NCI-H2107 (cell line): ENCODE results near the gene MGLL.
"Not testable (repeated sequence)": the region's sequence is repeated elsewhere in the genome, so short reads cannot be mapped to it uniquely, and the experiment has no call there.

Experiments used
- DNase-seq: peaks from one replicate; lab custom pipeline; 2025; lab: John Stamatoyannopoulos, UW

MGLL gene

GRCh38 chr3:127690106-127690505 lies 132.2 kb downstream of the MGLL start:
- DNase-seq = no peak

DNA sequence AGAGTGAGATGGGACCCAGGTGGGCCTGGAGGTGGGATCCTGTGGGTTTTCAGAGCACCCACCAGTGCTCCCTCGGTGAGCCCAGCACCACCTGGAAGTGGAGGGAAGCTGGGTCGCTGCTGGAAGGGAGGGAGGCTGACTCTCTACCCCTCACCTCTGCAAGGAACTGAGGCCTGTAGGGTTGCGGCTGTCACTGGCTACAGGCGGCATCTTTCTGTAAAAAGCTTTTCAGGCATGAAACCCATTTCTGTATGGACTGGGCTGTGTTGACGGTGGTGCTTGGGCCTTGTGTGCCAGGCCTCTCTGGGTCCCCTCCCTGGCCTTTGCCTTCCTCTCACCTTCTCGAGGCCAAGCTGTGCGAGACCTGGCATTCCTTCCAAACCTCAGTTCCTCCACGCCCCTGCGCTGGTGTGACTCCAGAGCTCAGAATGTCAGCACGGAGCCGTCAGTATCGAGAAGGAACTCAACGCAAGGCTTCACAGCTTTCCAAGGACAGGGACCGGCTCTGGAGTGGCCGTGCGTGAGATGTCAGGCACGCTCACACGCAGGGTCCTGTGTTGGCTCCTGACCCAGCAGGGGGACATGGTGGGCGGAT lies 133.0 kb downstream of the MGLL start:
- DNase-seq = no peak

GRCh38 chr3:127688416-127689265 lies 133.7 kb downstream of the MGLL start:
- DNase-seq = no peak

GRCh38 chr3:127688022-127688415 lies 134.3 kb downstream of the MGLL start:
- DNase-seq = no peak

DNA sequence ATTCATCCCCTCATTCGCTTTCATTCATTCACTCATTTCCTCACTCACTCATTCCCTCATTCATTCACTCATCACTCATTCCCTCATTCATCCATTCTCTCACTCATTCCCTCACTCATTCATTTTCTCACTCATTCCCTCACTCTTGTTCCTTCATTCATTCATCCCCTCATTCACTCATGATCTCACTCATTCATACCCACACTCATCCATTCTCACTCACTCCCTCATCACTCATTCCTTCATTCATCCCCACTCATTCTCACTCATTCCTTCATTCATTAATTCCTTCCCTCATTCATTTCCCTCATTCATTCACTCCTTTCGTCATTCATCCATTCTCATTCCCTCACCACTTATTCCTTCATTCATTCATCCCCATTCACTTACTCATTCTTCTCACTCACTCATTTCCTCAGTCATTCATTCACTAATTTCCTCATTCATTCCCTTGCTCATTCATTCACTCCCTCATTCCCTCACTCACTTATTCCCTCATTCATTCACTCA lies 135.0 kb downstream of the MGLL start:
- DNase-seq = no peak

DNA sequence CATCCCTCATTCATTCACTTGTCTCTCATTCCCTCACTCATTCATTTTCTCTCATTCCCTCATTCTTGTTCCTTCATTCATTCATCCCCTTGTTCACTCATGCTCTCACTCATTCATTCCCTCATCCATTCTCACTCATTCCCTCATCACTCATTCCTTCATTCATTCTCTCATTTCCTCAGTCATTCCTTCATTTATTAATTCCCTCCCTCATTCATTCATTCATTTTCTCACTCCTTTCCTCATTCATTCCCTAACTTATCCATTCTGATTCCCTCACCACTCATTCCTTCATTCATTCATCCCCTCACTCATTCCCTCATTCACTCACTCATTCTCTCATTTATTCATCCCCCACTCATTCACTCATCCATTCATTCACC lies 135.8 kb downstream of the MGLL start:
- no peak for DNase-seq

DNA sequence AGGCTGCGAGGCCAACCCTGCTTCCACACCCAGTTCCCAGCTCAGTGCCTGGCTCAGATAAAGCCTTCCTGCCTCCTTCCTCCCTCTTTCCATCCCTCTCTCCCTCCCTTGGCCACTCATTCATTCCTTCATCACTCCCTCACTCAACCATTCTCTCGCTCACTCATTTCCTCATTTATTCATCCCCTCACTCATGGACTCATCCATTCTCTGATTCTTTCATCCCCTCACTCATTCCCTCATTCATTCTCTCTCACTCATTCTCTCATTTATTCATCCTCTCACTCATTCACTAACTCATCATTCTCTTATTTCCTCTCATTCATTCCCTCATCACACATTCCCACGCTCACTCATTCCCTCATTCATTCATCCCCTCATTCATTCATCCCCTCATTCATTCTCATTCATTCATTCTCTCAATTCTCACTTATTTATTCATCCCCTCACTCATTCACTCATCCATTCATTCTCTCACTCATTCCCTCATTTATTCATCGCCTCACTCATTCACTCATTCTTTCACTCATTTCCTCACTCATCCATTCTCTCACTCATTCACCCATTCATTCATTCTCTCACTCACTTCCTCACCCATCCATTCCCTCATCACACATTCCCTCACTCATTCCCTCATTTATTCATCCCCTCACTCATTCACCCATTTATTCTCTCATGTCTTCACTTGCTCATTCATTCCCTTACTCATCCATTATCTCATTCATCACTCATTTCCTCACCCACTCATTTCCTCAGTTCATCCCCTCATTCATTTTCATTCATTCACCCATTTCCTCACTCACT lies 136.4 kb downstream of the MGLL start:
- no peak for DNase-seq

GRCh38 chr3:127684871-127685707 lies 137.2 kb downstream of the MGLL start:
- DNase-seq = no peak

DNA sequence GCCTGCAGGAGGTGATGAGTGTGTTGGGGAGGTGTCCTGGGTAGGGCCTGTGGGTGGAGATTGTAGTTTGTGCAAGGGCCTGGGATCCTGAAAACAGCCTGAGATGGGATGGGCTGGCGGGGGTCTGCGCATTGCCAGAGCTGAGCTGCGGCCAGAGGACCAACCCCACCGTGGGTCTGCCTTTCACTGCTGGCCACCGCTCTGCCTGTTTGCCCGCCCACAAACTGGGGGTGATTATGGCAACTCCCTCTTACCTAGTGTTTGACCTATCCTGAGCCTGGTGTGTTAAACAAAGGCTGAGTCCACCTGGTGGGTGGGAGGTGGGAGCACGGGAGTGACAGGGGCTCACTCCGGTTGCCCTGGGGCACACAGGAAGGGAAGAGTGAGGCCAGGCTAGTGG lies 139.8 kb downstream of the MGLL start:
- no peak for DNase-seq

GRCh38 chr3:127682175-127682554 lies 140.2 kb downstream of the MGLL start:
- DNase-seq = not testable (repeated sequence)

- DNase-seq = no peak
Observed at GRCh38 chr3:127680798-127681221, 141.5 kb downstream of the MGLL start.

DNA sequence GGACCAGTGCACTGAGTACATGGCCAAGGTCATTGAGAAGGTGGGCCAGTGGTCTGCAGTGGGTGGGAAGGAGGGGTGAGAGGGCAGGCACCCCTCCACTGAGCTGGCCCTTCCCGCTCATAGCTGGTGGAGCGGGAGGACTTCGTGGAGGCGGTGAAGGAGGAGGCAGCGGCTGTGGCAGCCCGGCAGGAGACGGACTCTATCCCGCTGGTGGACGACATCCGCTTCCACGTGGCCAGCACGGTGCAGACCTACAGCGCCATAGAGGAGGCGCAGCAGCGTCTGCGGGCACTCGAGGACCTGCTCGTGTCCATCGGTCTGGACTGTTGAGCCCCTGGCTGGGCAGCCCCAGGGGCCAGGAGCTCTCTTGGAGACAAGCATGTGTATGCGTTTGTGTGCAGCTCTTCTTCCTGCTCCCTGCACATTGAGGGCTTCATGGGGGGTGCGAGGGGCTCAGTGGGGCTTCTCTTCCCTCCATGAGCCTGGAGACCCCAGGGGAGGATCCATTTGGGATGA lies 142.1 kb downstream of the MGLL start:
- DNase-seq = no peak

GRCh38 chr3:127679534-127680145 lies 142.7 kb downstream of the MGLL start:
- DNase-seq = no peak

- no peak for DNase-seq
Observed at GRCh38 chr3:127678611-127679533, 143.4 kb downstream of the MGLL start.

GRCh38 chr3:127678315-127678599 lies 144.1 kb downstream of the MGLL start:
- DNase-seq = no peak

- DNase-seq = no peak
Observed at GRCh38 chr3:127677541-127678314, 144.6 kb downstream of the MGLL start.

DNA sequence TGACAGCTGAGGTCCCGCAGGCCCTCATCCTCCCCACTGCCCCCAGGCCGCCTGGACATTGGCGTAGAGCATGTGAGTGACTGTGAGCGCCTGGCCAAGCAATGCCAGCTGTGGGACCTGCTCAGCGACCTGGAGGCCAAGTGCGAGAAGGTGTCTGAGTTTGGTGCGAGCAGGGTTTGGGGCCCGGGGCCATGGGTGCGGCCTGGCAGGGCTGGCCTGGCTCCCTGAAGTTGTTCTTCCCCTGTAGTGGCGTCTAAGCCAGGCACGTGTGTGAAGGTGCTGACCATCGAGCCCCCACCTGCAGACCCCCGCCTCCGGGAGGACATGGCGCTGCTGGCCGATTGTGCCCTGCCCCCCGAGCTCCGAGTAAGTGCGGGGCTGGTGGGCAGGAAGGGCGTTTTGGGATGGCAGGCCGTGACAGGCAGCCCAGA lies 145.4 kb downstream of the MGLL start:
- DNase-seq = no peak

DNA sequence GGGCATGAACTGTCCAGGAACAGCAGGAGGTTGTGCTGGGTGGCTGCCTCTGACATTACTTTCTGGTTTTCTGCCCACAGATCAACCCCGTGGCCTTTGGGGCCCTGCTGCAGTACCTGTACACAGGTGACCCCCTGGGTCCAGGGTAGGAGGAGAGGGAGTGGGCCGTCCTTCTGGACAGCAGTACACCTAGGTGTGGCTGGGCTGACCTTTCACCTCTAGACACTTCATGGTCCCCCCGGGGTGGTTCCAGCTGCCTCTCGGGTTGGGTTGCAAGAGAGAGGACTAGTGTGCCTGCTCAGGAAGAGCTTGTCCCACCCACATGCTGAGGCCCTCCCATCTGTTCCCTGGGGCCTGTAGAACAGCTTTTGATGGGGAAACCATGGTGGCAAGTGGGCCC lies 145.9 kb downstream of the MGLL start:
- DNase-seq = no peak

DNA sequence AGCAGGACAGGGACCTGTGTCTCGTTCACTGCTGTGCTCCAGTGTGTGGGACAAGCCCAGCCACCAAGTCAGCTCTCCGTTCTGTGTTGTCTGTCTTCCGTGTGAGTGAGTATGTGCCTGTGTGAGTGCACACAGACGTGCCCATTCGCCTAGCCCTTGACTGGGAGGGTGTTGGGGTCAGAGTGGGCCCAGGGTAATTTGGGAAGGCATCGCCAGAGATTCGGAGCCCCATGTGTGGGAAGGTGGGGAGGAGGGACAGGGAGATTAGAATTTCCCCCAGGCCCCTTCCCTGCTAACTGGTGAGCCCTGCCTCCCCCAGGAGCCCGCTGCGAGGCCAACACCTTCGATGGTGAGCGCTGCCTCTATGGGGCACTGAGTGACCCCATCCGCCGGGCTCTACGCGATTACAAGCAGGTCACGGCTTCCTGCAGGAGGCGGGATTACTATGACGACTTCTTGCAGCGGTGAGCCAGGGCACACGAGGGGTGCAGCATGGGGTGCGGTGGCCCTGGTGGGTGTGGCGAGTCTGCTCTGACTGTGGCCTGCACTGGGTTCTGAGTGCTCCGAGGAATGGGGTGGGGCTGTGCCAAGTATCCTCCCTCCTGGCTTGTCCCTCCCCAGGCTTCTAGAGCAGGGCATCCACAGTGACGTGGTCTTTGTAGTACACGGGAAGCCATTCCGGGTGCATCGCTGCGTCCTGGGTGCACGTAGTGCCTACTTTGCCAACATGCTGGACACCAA lies 146.5 kb downstream of the MGLL start:
- DNase-seq = no peak
